HFF-Myc (cell line): ENCODE measurements around the gene ARHGAP9.

Experiments
- DNase-seq: peaks from one replicate; pipeline ENCODE4 v3.0.0-alpha.2; 2011; ENCODE audit warnings: low read depth; ENCODE audit errors: extremely low read depth
- H3K4me3 ChIP-seq: replicated peaks from 2 replicates; pipeline ENCODE4 v1.5.1; 2011; ENCODE audit warnings: low read depth, mild to moderate bottlenecking, control low read depth, low read length
- TF ChIP-seq, protein P1 (sequence below): IDR thresholded peaks from 2 replicates; pipeline ENCODE4 v1.5.1; 2012; ENCODE audit warnings: mild to moderate bottlenecking, low read depth, low read length, control low read depth; ENCODE audit errors: missing control alignments

The ARHGAP9 gene

DNA sequence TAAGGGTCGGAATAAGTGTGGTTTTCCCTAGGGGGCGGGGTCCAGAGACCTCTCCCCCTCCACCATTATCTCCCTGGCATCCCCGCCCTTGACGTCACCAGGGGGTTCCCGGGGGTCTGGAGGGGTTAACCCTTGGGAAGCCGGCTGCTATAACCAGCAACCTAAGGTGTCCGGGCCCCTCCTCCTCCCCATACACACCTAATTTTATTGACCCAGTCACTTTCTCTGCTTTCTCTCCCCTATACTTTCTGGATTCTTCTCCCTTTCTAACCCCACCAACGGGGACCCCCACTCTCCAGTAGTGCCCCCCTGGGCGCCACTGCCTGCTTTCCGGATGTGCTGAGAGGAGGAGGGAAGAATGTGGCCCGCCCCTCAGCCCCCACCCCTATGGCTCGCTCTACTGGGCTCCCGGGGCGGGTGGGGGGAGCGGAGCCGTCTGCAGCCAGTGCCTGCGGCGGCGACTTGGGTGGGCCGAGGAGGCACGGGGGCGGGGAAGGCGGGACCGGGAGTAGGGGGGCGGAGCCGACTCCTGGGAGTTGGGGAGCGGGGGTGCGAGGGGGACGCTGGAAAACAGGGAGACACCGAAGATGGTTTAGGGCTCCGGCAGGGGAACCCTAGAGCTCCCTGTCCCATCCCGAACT lies 18.3 kb downstream of the ARHGAP9 start:
- DNase-seq = no peak
- TF ChIP-seq, protein P1, sequence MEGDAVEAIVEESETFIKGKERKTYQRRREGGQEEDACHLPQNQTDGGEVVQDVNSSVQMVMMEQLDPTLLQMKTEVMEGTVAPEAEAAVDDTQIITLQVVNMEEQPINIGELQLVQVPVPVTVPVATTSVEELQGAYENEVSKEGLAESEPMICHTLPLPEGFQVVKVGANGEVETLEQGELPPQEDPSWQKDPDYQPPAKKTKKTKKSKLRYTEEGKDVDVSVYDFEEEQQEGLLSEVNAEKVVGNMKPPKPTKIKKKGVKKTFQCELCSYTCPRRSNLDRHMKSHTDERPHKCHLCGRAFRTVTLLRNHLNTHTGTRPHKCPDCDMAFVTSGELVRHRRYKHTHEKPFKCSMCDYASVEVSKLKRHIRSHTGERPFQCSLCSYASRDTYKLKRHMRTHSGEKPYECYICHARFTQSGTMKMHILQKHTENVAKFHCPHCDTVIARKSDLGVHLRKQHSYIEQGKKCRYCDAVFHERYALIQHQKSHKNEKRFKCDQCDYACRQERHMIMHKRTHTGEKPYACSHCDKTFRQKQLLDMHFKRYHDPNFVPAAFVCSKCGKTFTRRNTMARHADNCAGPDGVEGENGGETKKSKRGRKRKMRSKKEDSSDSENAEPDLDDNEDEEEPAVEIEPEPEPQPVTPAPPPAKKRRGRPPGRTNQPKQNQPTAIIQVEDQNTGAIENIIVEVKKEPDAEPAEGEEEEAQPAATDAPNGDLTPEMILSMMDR = no peak
- peak overlapping the region; percentile 58 for H3K4me3 ChIP-seq

DNA sequence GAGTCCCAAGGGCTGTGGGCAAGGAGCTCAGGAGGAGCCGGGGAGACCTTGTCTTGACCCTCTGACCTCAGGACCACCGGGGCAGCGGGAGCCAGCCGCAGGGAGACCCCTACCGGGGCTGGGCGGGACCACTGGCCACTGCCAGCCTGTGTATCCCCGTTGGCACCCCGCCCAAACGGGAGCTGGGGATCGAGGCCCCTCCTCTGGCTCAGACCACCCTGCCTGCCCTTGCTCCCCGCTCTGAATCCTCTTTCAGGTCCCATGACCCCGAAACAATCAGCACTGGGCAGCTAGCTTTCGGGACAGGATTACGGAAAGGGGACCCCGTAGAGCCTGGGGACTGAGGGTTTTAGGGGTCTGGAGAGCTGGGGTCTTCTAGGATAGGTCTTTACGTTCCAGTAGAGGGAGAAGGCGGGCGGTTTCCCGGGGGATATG lies 18.8 kb downstream of the ARHGAP9 start:
- DNase-seq = no peak
- TF ChIP-seq, protein P1 = no peak
- peak overlapping the region; percentile 58 for H3K4me3 ChIP-seq

DNA sequence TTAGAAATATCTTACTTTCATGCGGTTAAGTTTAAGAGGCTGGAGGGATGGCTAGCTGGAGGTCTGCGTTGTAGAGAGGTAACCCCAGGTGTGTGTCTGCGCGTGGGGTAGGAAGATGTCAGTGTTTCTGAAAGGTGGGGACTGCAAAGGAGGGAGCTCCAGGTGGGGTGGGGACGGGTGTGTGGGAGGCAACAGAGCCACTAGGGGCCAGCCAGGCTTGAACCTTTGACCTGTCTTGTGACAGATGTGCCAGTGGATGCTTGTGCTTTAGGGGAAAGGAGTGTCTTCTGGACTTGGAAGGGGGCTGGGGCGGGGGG lies 19.2 kb downstream of the ARHGAP9 start:
- DNase-seq = no peak
- TF ChIP-seq, protein P1 = no peak
- peak overlapping the region; percentile 58 for H3K4me3 ChIP-seq

DNA sequence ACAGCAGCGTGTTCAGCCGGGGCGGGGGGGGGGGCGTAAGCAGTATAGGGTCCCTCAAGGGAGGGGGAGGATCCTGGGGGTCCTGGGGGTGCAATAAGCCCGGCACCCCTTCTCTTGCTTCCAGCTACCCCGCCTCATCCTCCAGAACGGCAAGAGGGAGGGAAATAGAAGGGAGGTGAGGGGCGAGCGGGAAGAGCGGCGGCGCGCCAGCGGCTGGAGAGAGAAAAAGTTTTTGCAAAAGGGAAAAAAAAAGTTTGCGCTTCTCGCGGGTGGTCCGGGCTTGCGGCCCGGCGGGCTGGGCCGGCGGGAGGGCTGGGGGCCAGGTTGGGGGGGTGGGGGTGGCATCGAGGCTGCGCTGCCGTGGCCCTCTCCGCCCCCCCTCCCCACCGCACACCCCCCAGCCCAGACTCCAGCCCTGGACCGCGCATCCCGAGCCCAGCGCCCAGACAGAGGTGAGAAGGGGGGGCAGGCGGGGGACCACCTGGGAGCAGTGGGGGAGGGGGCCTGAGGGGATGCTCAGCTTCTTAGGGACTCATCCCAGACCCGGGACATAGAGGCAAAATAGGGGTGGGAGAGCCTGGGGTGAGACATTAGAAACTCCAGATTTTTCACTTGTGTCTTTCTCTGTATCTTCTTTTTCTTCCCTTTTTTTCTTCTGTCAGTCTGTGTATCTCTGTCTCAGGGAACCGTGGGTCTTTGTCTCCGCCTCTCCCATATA lies 19.8 kb downstream of the ARHGAP9 start, which contains the start of gene GLI1:
TSS of gene GLI1 (plus strand) at position 36 of the 718 bp plus-strand sequence. CDS start 3,907 bp downstream, outside the sequence.
- TF ChIP-seq, protein P1 = no peak
- DNase-seq = no peak
- peak within 1 kb of the TSS; percentile 58 for H3K4me3 ChIP-seq

DNA sequence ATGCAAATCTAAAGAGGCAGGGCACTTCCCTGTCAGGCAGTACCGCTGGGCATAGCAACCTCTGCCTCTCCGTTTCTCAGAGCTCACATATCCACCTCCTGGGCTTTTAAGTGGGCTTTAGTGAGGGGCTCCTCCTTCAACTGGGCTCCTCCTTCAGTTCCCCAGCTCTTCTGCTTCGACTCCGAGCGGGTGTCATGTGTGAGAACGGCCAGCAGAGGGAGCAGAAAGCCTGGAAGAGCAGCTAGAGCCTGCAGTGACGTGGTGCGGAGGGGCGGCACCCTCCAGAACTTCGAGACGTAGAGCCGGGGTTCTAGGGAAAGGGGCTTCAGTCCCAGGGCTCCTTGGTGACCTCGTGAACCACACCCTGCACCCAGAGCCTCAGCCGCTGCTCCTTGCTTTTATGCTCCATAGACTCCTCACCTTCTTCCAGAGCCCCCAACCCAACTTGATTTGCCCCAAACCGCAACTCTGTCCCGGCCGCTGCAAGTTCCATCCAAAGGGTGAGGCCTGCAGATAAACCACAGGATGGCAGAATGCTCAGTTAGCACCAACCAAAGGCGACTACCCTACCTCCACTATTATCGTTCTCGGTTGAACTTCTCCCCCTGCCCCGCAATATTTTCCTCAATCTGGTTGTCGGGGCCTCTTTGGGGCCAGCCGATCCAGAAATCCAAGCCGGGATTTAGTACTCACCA lies 20.5 kb downstream of the ARHGAP9 start:
- H3K4me3 ChIP-seq = peak overlapping the region; percentile 58
- TF ChIP-seq, protein P1 = peak; percentile 88
- peak; percentile 88 for DNase-seq

DNA sequence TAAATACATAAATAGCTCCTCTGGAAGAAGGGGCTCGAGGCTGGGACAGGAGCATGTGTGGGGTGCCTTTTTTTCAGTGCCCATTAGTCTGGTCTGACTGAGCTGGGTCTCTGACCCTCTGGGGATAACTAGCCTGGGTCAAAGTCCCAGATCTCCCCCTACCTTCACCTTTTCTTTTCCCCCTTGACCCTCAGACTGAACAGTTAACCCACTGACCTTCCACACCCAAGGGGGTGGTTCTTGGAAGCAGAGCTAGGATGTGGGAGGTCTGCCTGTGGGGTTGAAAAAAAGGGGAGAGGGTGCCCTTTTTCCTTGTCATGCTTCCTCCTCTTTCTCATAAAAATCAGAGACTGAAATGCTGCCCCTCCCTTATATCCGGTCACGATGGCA lies 21.0 kb downstream of the ARHGAP9 start:
- peak overlapping the region; percentile 58 for H3K4me3 ChIP-seq
- no peak for DNase-seq
- TF ChIP-seq, protein P1 = no peak
